ENCODE data around the gene TMCC2.

TMCC2 gene

GRCh38 chr1:205217418-205217817 is 10.3 kb upstream of the TMCC2 start:
- TF ChIP-seq EZH2phosphoT487 (IDR thresholded peaks at IDR 0.05; ENCODE audit: borderline replicate concordance, low read length) (no peak), CTCF (IDR thresholded peaks at IDR 0.05; ENCODE audit: low read depth, low read length, poor library complexity, severe bottlenecking) (no peak)
- Histone ChIP-seq H3K4me3 (ENCODE audit: low read length) (no peak overlapping the region), H3K4me1 (ENCODE audit: control insufficient read depth, low read length) (peaks cover 9% of the 10 kb centered on the region), H3K9me3 (ENCODE audit: control insufficient read depth, insufficient read depth, low read length) (no peaks in the 10 kb centered on the region), H3K27me3 (ENCODE audit: control insufficient read depth, low read length) (0 out of 2 replicates have a peak, but pooled peaks cover 6% of the 10 kb centered on the region), H3K36me3 (ENCODE audit: control insufficient read depth, low read length) (no peaks in the 10 kb centered on the region), H3K27ac (ENCODE audit: low read depth, low read length) (no peak overlapping the region), H3K4me2 (ENCODE audit: low read length) (no peak overlapping the region), H3F3A (ENCODE audit: control insufficient read depth, insufficient read depth) (0 out of 2 replicates have a peak, but pooled peaks cover 3% of the 10 kb centered on the region), H3K79me2 (ENCODE audit: control insufficient read depth, low read length) (no peaks in the 10 kb centered on the region), H4K20me1 (ENCODE audit: control insufficient read depth, insufficient read depth, low read depth, low read length) (no peaks in the 10 kb centered on the region), H3K9me2 (replicated peaks; ENCODE audit: control insufficient read depth, low read length) (no peaks in the 10 kb centered on the region)

- no peaks in the 10 kb centered on the region for H3K4me1 ChIP-seq (ENCODE audit: control insufficient read depth, low read length)
- H3K4me2 ChIP-seq (ENCODE audit: low read length), result no peak overlapping the region
- H4K20me1 ChIP-seq (ENCODE audit: control insufficient read depth, insufficient read depth, low read depth, low read length), result no peaks in the 10 kb centered on the region
- no peak overlapping the region for H3K27ac ChIP-seq (ENCODE audit: low read depth, low read length)
- TF ChIP-seq CTCF (IDR thresholded peaks at IDR 0.05; ENCODE audit: low read depth, low read length, poor library complexity, severe bottlenecking), result no peak
- no peak for TF ChIP-seq EZH2phosphoT487 (IDR thresholded peaks at IDR 0.05; ENCODE audit: borderline replicate concordance, low read length)
- H3K9me3 ChIP-seq (ENCODE audit: control insufficient read depth, insufficient read depth, low read length), result no peaks in the 10 kb centered on the region
- no peak overlapping the region for H3K4me3 ChIP-seq (ENCODE audit: low read length)
- no peaks in the 10 kb centered on the region for H3K9me2 ChIP-seq (replicated peaks; ENCODE audit: control insufficient read depth, low read length)
- H3K36me3 ChIP-seq (ENCODE audit: control insufficient read depth, low read length), result no peaks in the 10 kb centered on the region
- H3K27me3 ChIP-seq (ENCODE audit: control insufficient read depth, low read length), result peaks cover 21% of the 10 kb centered on the region
- H3F3A ChIP-seq (ENCODE audit: control insufficient read depth, insufficient read depth), result 0 out of 2 replicates have a peak, but pooled peaks cover 3% of the 10 kb centered on the region
- H3K79me2 ChIP-seq (ENCODE audit: control insufficient read depth, low read length), result no peaks in the 10 kb centered on the region
These were observed 7.3 kb upstream of the TMCC2 start for GRCh38 chr1:205220421-205220820.

- Histone ChIP-seq H3K4me3 (ENCODE audit: low read length) (no peak overlapping the region), H3K36me3 (ENCODE audit: control insufficient read depth, low read length) (no peaks in the 10 kb centered on the region), H3K4me2 (ENCODE audit: low read length) (no peak overlapping the region), H3K9me3 (ENCODE audit: control insufficient read depth, insufficient read depth, low read length) (no peaks in the 10 kb centered on the region), H3K4me1 (ENCODE audit: control insufficient read depth, low read length) (peaks cover 27% of the 10 kb centered on the region), H3K27me3 (ENCODE audit: control insufficient read depth, low read length) (peaks cover 53% of the 10 kb centered on the region), H3F3A (ENCODE audit: control insufficient read depth, insufficient read depth) (0 out of 2 replicates have a peak, but pooled peaks cover 3% of the 10 kb centered on the region), H3K27ac (ENCODE audit: low read depth, low read length) (no peak overlapping the region), H3K79me2 (ENCODE audit: control insufficient read depth, low read length) (no peaks in the 10 kb centered on the region), H4K20me1 (ENCODE audit: control insufficient read depth, insufficient read depth, low read depth, low read length) (no peaks in the 10 kb centered on the region), H3K9me2 (replicated peaks; ENCODE audit: control insufficient read depth, low read length) (no peaks in the 10 kb centered on the region)
- TF ChIP-seq CTCF (IDR thresholded peaks at IDR 0.05; ENCODE audit: low read depth, low read length, poor library complexity, severe bottlenecking) (no peak), EZH2phosphoT487 (IDR thresholded peaks at IDR 0.05; ENCODE audit: borderline replicate concordance, low read length) (no peak)
These were observed 3.0 kb upstream of the TMCC2 start for GRCh38 chr1:205224736-205225135.

All from DOHH2 (cell line).